ENCODE measurements around the gene RNF41. TPM values are rescaled to one million over a fixed set of nuclear protein-coding genes. Genes with fewer than 3 reads are reported as not detected.
A peak's percentile ranks its signal among the peaks of the same experiment; 100 is the strongest.

The RNF41 gene
- total and polyA plus RNA-seq, 8 donors = 10.4 to 92.4 (median 35.7) TPM

DNA sequence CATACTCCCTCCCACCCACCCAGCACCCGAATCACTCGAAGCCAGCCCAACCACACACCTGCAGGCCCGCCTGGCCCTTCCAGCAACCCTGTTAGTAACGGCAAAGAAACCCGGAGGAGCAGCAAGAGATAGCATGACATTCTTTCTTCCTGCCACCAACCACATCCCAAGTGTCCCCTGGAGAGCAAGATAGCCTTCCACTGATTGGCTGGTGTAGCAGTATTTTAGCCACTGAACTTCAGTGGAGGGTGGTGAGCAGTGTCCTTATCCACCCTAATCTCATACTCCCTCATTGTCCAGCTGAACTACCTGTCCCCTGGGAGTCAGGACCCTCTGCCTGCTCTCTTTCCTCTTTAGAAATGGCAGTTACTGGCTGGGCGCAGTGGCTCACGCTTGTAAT is 7.4 kb upstream of the RNF41 start:
- intact Hi-C loops (cut with DNase I; ENCODE audit: low total_unique reads) = no loop called here
- Histone ChIP-seq H3K27ac (no peak overlapping the region), H3K4me3 (no peak overlapping the region), H3K36me3 (peaks cover 8 to 29% (median 23%) of the 10 kb centered on the region in 4 donors), H3K9me3 (no peaks in the 10 kb centered on the region), H3K4me1 (peaks cover 11 to 23% (median 18%) of the 10 kb centered on the region in 4 donors), H3K27me3 (no peaks in the 10 kb centered on the region)
- 82 to 93% (median 91%) methylated on average over 7 of the region's 7 CpGs for WGBS, 5 donors
- no peak for DNase-seq
- TF ChIP-seq CTCF (IDR thresholded peaks at IDR 0.05) = no peak
- no peak for TF ChIP-seq EP300 (IDR thresholded peaks at IDR 0.05)
- no peak for TF ChIP-seq POLR2AphosphoS5 (IDR thresholded peaks at IDR 0.05)
- TF ChIP-seq POLR2A (IDR thresholded peaks at IDR 0.05) = no peak

GRCh38 chr12:56224954-56225353 is 3.2 kb upstream of the RNF41 start:
- TF ChIP-seq POLR2A (IDR thresholded peaks at IDR 0.05) = no peak
- no peak for TF ChIP-seq POLR2AphosphoS5 (IDR thresholded peaks at IDR 0.05)
- TF ChIP-seq EP300 (IDR thresholded peaks at IDR 0.05) = no peak
- TF ChIP-seq CTCF (IDR thresholded peaks at IDR 0.05) = no peak
- Histone ChIP-seq H3K4me1 (peaks cover 41 to 45% (median 44%) of the 10 kb centered on the region in 4 donors), H3K9me3 (no peaks in the 10 kb centered on the region), H3K4me3 (peak overlapping the region; percentile 57 to 79 (median 68)), H3K27me3 (no peaks in the 10 kb centered on the region), H3K36me3 (peaks cover 8 to 29% (median 23%) of the 10 kb centered on the region in 4 donors), H3K27ac (peak overlapping the region in 4 of 5 donors; percentile 96 to 97 (median 97))
- no peak for DNase-seq
- intact Hi-C loops (cut with DNase I; ENCODE audit: low total_unique reads) = no loop called here
- 33 to 72% (median 42%) methylated on average over 11 of the region's 11 CpGs for WGBS, 5 donors

DNA sequence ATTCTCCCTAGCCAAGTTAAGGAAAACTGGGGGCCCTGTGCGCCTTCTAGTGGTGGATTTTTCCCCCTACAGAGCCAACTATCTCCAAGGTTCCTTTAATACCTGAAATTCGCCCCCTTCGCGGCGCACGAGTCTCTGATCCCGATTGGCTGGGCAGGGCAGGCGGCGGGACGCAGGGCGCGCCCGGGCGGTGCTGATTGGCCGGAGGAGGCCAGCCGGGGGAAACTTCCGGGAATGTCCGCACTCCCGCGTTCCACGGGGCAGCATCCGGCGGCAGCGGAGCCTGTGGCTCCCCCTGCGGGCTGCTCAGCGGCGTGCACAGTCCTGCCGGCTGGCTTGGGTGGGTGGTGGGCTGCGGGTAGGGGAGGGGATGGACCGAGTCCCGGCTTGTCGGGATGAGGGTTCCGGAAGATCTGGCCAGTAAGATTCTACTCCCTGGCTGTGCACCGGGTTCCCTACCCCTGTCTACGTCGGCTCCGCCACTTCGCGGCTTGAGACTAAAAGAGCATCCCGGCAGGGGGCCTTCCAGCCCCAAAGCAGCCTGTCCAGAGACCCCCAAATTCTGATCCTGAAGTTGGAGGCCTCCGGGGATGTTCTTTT is 2.5 kb upstream of the RNF41 start, which contains the start of gene NABP2:
NABP2 (plus strand) TSS at position 241 of the 600 bp plus-strand sequence. CDS start 515 bp downstream, outside the sequence.
- Histone ChIP-seq H3K27me3 (no peaks in the 10 kb centered on the region), H3K4me1 (peaks cover 44 to 52% (median 51%) of the 10 kb centered on the region in 4 donors), H3K4me3 (peak within 1 kb of the TSS; percentile 57 to 79 (median 68)), H3K27ac (peak within 1 kb of the TSS; percentile 81 to 97 (median 97)), H3K9me3 (no peaks in the 10 kb centered on the region), H3K36me3 (peaks cover 8 to 24% (median 20%) of the 10 kb centered on the region in 4 donors)
- WGBS, 5 donors = 0 to 1% (median 0%) methylated on average over 25 to 41 of the region's 41 CpGs
- TF ChIP-seq POLR2AphosphoS5 (IDR thresholded peaks at IDR 0.05) (peak; percentile 36 to 84 (median 59)), POLR2A (IDR thresholded peaks at IDR 0.05) (no peak), EP300 (IDR thresholded peaks at IDR 0.05) (no peak), CTCF (IDR thresholded peaks at IDR 0.05) (peak in 6 of 7 experiments; percentile 6 to 99 (median 86))
- DNase-seq = peak; percentile 98 to 99
- intact Hi-C loops (cut with DNase I; ENCODE audit: low total_unique reads) = no loop called here

- TF ChIP-seq POLR2A (IDR thresholded peaks at IDR 0.05) (no peak), EP300 (IDR thresholded peaks at IDR 0.05) (no peak), POLR2AphosphoS5 (IDR thresholded peaks at IDR 0.05) (no peak), CTCF (IDR thresholded peaks at IDR 0.05) (no peak)
- H3K4me3 ChIP-seq = peak overlapping the region; percentile 57 to 79 (median 68)
- peak overlapping the region; percentile 81 to 97 (median 97) for H3K27ac ChIP-seq
- H3K27me3 ChIP-seq = no peaks in the 10 kb centered on the region
- peaks cover 3 to 19% (median 14%) of the 10 kb centered on the region in 4 donors for H3K36me3 ChIP-seq
- intact Hi-C loops (cut with DNase I; ENCODE audit: low total_unique reads) = no loop called here
- WGBS, 5 donors = 19 to 29% (median 24%) methylated on average over 15 of the region's 15 CpGs
- peaks cover 44 to 58% (median 53%) of the 10 kb centered on the region in 4 donors for H3K4me1 ChIP-seq
- no peaks in the 10 kb centered on the region for H3K9me3 ChIP-seq
- DNase-seq = no peak
Measured at GRCh38 chr12:56223571-56224101, 1.9 kb upstream of the RNF41 start.

All from stomach (tissue), 9 donors.